Activated CD4-positive, alpha-beta T cell treated with anti-CD3 and anti-CD28 coated beads, Interleukin-2, amount 10 ng/mL, durations not matched to agents 24 days and 14 days (primary cell): ENCODE measurements around the gene MRPS34. TPM values are rescaled to one million over a fixed set of nuclear protein-coding genes. Genes with fewer than 3 reads are reported as not detected.

Source experiments
- DNase-seq: peaks from one replicate; pipeline ENCODE4 v3.0.0; 2022
- H3K27ac Mint-ChIP-seq: one replicate; pipeline ENCODE4 v1.8.0; 2022; ENCODE audit warnings: mild to moderate bottlenecking, mixed read lengths
- H3K27me3 Mint-ChIP-seq: one replicate; pipeline ENCODE4 v1.8.0; 2022; ENCODE audit warnings: mixed read lengths
- H3K36me3 Mint-ChIP-seq: one replicate; pipeline ENCODE4 v1.8.0; 2022; ENCODE audit warnings: low read depth, mild to moderate bottlenecking, mixed read lengths
- H3K4me1 Mint-ChIP-seq: one replicate; pipeline ENCODE4 v1.8.0; 2021; ENCODE audit warnings: mixed read lengths
- H3K4me3 Mint-ChIP-seq: one replicate; pipeline ENCODE4 v1.8.0; 2022; ENCODE audit warnings: mild to moderate bottlenecking, moderate library complexity, mixed read lengths
- H3K9me3 Mint-ChIP-seq: one replicate; pipeline ENCODE4 v1.8.0; 2021; ENCODE audit warnings: mixed read lengths
- intact Hi-C: fragments of 100-400 bp; cut with micrococcal nuclease; formaldehyde crosslinking; loops from one replicate; pipeline ENCODE4 v1.15.1; 2023
- total RNA-seq: library from RNA; stranded (reverse); gene quantifications from 2 replicates; pipeline ENCODE4 v1.2.3, GENCODE V29; 2022

Gene MRPS34
- 201 and 207 TPM in 2 replicates for total RNA-seq

DNA sequence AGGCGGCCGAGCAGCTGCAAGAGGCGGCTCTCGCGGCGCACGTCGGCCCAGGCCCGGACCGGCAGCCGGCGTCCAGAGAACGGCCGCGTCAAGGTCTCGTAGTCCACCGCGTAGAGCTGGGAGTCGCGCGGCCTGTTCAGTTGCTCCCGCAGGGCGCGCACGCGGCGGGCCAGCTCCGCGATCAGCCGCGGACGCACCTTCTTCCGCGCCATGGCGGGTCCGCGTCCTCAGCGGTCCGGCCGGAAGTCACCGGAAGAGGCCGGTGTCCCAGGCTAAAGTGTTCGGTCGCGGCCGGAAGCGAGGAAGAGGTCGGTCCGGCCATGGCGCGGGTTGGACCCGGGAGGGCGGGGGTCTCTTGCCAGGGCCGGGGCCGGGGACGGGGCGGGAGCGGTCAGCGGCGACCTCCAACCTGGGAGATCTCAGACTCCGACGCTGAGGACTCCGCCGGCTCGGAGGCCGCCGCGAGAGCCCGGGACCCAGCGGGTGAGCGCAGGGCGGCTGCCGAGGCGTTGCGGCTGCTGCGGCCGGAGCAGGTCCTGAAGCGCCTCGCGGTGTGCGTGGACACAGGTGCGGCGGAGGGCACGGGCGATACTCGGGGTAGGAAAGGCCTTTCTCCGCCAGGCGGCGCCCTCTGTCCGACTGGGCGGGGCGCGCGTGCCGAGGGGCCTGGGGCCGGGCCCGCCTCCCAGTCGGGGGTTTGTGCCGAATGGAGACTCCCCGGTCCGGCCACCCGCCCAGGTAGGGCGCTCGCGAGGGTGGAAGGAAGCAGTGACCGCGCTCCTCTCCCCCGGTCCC is at the start of gene MRPS34:
TSS of gene MRPS34 (minus strand) at position 227 of the 795 bp plus-strand sequence. CDS start at position 212, 15 bp downstream.
- no peaks in the 10 kb centered on the region for H3K27me3 Mint-ChIP-seq
- H3K36me3 Mint-ChIP-seq, result peaks cover 18% of the 10 kb centered on the region
- peak within 1 kb of the TSS; percentile 93 for H3K4me3 Mint-ChIP-seq

DNA sequence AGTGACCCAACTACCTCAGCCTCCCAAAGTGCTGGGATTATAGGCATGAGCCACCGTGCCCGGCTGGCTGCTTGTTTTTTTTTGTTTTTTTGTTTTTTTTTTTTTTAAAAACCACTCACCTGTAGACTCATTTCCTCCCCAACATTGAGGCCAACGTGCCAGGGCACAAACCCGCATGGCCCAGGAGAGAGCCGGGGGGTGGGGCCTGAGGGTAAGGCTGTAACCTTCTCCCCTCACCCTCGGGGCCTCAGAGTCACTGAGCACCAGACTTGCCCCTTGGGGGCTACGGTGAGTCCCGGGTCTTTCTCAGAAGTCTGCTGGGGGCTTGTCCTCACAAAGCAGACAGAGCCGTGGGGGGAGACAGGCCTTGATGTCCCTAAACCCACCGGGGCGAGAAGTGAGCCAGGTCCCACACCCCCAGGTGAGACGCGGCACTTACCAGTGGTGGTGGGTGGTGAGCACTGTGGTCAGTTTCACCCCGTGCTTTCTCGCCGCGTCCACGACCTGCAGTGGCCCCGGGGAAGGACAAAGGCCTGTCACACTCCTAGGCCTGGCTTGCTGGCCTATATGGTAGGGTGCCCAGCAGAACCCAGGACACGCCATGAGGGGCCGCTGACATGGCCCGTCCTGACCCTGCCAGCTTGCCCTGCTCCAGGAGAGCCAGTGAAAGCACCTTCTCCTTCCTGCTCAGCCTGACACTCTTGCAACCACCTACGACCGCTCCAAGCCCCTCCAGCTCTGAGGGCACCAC is 49.1 kb upstream of the MRPS34 start:
- H3K36me3 Mint-ChIP-seq, result peaks cover 3% of the 10 kb centered on the region
- peaks cover 13% of the 10 kb centered on the region for H3K4me1 Mint-ChIP-seq
- no peak overlapping the region for H3K4me3 Mint-ChIP-seq
- no peak overlapping the region for H3K27ac Mint-ChIP-seq
- DNase-seq, result no peak
- H3K27me3 Mint-ChIP-seq, result no peaks in the 10 kb centered on the region
- intact Hi-C loops, result no loop called here
- no peaks in the 10 kb centered on the region for H3K9me3 Mint-ChIP-seq

More for the DNA sequence above, at the start of gene MRPS34:
- peak; percentile 96 for DNase-seq
- intact Hi-C loops, result loop anchor here (1.0 to 5.0 kb wide), 4 partner anchors 9 to 169 kb away; partner anchors contain the start of genes CRAMP1, IFT140, MAPK8IP3 and MSRB1
- peaks cover 10% of the 10 kb centered on the region for H3K4me1 Mint-ChIP-seq
- H3K9me3 Mint-ChIP-seq, result no peaks in the 10 kb centered on the region
- H3K27ac Mint-ChIP-seq, result peak within 1 kb of the TSS; percentile 95

DNA sequence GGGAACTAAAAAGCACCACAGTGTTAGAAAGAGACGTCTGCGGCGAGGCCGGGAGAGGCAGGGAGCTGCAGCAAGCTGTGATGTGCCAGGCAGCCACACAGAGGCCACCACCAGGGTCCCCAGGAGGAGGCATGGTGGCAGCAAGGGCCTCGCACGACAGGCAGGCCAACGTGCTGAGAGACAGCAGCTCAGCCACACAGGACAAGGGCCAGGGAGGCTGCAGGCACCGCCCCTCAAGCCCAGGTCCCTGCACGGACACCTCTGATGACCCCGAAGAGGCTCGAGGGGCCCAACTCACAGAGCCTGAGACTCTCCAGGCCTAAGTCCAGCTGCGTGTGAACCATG is 48.0 kb upstream of the MRPS34 start:
- Mint-ChIP-seq H3K36me3 (peaks cover 3% of the 10 kb centered on the region), H3K4me1 (peaks cover 13% of the 10 kb centered on the region), H3K9me3 (no peaks in the 10 kb centered on the region), H3K27me3 (no peaks in the 10 kb centered on the region), H3K4me3 (no peak overlapping the region), H3K27ac (no peak overlapping the region)
- intact Hi-C loops, result no loop called here
- DNase-seq, result no peak

DNA sequence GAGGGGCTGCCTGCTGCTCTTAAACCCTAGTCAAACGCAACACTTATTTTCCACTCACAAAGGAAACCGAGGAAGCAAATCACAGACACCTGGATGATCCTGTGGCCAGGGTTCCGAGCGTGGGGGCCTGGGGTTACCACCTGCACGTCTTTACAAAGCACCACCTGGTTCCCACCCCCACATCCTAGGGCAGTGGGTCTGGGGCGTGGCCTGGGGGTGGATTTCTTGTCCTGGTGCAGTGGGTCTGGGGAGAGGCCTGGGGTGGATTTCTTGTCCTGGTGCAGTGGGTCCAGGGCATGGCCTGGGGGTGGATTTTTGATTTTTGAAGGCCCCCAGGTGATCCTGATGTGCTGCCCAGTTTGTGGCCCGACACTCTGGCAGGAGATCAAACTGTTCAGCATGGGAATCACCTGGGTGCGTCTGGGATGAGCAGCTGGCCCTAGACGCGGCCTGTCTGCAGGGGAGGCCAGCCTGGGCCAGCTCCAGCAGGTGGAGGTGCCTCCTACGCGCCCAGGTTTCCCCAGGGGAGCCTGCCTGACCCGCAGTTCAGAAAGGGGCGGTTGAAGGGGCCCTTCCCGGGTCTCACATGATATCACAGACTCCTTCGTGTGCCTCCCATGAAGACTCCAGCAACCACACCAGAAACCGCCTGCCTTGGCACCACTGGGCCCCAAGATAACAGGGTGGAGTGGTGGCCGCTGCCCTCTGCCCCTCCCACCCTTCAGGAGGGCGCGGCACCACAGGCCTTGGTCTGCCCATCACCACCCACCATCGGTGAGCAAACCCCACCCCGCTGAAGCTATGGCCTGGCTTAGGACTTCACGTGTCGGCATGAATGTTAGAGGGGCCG is 47.4 kb upstream of the MRPS34 start:
- DNase-seq, result no peak
- intact Hi-C loops, result no loop called here
- no peaks in the 10 kb centered on the region for H3K27me3 Mint-ChIP-seq
- H3K4me1 Mint-ChIP-seq, result peaks cover 7% of the 10 kb centered on the region
- H3K9me3 Mint-ChIP-seq, result no peaks in the 10 kb centered on the region
- H3K36me3 Mint-ChIP-seq, result peaks cover 7% of the 10 kb centered on the region
- H3K4me3 Mint-ChIP-seq, result no peak overlapping the region
- no peak overlapping the region for H3K27ac Mint-ChIP-seq

DNA sequence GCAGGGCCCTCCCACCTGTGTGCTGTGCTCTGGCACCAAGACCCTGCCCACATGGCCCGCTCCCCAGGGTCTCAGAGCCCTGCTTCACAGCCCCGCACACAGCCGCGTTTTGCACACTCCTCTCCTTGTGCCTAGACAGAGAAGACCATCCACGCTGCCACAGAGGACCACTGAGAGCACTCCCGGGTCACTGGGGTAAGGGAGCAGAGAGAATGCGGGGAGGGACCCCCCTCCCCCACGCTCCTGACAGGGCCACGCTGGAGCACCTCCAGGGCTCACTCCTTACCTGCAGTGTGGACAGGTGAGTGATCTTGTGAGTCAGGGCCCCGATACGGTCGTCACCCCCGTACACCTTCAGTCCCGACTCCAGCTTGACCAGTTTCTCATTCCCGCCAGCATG is 46.7 kb upstream of the MRPS34 start:
- H3K4me1 Mint-ChIP-seq, result peaks cover 5% of the 10 kb centered on the region
- no peak overlapping the region for H3K27ac Mint-ChIP-seq
- H3K36me3 Mint-ChIP-seq, result peaks cover 9% of the 10 kb centered on the region
- no peaks in the 10 kb centered on the region for H3K9me3 Mint-ChIP-seq
- no peak for DNase-seq
- no peak overlapping the region for H3K4me3 Mint-ChIP-seq
- no peaks in the 10 kb centered on the region for H3K27me3 Mint-ChIP-seq
- intact Hi-C loops, result no loop called here

DNA sequence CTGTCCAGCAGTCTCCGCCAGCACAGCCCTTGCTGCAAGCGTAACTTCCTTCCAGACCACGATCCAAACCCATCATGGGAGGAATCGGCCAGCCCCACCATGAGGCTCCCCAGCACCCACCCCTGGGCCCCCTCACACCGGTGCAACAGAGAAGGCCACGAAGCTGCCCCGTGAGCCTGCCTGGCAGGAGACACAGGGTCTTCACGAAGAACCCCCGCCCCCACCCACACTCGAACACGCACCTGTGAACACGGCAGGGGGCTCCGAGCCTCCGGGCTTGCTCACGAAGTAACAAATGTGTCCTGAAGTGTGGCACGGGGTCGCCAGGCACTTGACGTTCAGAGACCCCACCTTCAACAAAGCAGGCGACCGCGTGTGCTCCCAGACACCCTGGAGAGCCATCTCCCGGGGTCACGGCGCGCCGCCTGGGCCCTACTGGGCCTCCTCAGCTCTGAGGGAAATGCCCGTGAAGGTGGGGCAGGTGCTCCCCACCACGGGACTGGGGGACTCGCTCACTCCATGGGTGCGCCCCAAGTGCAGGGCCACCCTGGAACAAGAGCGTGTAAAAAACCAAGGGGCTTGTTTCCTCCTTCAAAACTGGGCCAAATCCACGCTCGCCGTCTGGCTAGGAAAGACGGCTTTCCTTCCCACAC is 46.1 kb upstream of the MRPS34 start:
- Mint-ChIP-seq H3K4me3 (no peak overlapping the region), H3K4me1 (peaks cover 3% of the 10 kb centered on the region), H3K27me3 (no peaks in the 10 kb centered on the region), H3K27ac (no peak overlapping the region), H3K9me3 (no peaks in the 10 kb centered on the region), H3K36me3 (peaks cover 9% of the 10 kb centered on the region)
- no peak for DNase-seq
- intact Hi-C loops, result no loop called here

DNA sequence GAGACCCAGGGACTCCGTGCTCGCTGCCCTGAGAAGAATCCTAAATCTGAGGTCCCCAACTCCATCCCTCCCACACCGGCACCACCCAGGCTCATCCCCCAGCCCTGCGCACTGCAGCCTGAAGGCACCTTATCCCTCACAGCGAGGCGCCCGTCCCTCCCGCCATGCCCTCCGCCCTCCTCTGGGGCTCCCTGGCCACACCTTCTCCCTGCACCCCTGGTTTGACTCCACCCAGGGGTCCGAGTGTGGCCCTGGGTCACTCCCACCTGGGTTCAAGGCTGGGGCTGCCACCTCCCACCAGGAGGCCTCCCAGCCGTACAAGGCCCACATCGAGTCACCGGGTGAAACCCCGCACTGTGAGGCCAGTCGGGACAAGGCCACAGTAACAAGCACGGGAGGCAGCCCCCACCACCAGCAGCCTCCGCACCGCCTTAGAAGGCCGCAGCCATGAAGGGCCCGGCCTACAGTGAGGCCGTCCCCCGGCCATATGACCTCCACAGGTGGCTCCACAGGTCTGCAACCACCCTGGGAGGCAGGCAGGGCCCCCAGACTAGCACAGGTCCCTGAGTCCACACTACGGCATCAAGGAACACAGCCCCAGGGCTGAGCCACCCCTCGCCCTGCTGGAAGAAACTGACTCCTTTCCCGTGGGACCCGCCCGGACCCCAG is 45.4 kb upstream of the MRPS34 start:
- no peak overlapping the region for H3K4me3 Mint-ChIP-seq
- H3K4me1 Mint-ChIP-seq, result no peaks in the 10 kb centered on the region
- intact Hi-C loops, result no loop called here
- H3K27ac Mint-ChIP-seq, result no peak overlapping the region
- H3K27me3 Mint-ChIP-seq, result no peaks in the 10 kb centered on the region
- no peak for DNase-seq
- H3K9me3 Mint-ChIP-seq, result no peaks in the 10 kb centered on the region
- H3K36me3 Mint-ChIP-seq, result peaks cover 11% of the 10 kb centered on the region

DNA sequence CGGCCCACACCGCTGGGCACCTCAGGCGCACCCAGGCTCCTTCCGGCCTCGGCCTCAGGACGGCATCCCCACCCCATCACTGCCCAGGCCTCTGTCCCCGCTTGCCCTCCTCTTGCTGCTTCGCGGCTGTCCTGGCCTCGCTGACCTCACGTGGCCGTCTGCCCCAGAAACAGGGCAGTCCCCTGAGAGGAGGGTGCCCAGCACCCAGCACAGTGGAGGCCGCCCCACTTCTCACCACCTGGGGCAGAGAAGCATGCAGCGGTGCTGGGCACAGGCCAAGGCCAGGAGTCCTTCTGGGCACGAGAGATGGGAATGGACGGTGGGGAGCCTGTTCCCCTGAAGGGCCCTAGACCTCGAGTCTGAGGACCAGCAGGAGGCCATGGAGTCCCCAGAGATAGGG is 44.8 kb upstream of the MRPS34 start:
- H3K27me3 Mint-ChIP-seq, result no peaks in the 10 kb centered on the region

DNA sequence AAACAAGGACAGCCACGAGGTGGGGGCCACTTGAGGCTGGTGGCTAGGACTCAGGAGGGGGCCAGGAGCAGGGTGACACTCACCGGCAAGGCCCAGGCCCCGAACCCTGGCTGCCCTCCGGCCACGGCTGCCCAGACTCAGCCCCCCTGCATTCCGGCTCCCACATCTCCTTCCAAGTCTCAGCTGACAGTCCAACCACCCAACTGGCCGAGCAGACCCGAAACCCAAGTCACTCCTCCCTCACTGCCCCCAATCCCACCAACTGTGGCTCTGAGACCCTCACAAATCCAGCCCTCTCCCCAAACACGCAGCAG is 44.3 kb upstream of the MRPS34 start:
- no peak overlapping the region for H3K4me3 Mint-ChIP-seq
- peaks cover 4% of the 10 kb centered on the region for H3K4me1 Mint-ChIP-seq
- peaks cover 11% of the 10 kb centered on the region for H3K36me3 Mint-ChIP-seq
- H3K9me3 Mint-ChIP-seq, result no peaks in the 10 kb centered on the region
- intact Hi-C loops, result no loop called here
- no peak overlapping the region for H3K27ac Mint-ChIP-seq
- H3K27me3 Mint-ChIP-seq, result no peaks in the 10 kb centered on the region
- no peak for DNase-seq

More for the DNA sequence above, 44.8 kb upstream of the MRPS34 start:
- Mint-ChIP-seq H3K9me3 (no peaks in the 10 kb centered on the region), H3K4me3 (no peak overlapping the region), H3K4me1 (peaks cover 4% of the 10 kb centered on the region), H3K27ac (no peak overlapping the region), H3K36me3 (peaks cover 11% of the 10 kb centered on the region)
- intact Hi-C loops, result no loop called here
- no peak for DNase-seq

DNA sequence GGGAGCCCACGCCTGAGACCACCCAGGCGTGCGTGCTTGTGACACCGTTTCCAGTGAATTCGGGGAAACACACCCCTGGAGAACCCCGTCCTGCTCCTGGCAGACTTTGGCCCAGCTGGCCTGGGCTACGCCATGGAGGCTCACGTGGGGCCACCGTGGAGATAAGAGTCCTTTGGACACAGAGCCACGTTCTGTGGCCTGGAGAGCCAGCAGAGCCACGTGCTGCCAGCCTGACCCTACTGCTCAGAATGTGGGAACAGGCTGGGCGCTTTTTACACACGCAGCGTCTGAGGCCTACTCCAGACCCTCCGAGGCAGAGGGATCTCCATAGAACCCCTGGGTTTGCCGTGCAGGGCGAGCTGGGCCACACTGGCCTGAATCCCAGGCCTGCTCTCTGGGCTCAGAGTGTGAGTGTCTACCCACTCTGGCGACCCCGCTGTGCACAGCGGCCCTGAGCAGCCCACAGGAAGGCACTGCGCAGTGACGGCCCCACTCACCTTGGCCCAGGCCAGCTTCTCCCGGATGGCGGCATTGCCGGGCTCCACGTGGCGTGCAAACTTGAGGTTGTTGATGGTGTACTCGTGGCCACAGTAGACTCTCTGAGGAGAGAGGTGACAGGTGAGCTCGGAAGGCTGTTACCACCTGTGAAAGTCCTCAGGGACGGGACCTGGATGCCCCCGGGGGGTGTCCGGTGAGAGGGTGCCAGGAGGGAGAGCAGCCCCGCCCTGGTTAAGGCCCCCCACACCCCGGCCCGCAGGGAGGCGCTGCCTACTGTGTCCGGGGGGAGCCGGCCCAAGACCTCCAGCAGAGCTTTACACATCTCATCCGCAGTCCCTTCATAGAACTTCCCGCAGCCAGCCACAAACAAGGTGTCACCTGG is 43.7 kb upstream of the MRPS34 start:
- no peak for DNase-seq

DNA sequence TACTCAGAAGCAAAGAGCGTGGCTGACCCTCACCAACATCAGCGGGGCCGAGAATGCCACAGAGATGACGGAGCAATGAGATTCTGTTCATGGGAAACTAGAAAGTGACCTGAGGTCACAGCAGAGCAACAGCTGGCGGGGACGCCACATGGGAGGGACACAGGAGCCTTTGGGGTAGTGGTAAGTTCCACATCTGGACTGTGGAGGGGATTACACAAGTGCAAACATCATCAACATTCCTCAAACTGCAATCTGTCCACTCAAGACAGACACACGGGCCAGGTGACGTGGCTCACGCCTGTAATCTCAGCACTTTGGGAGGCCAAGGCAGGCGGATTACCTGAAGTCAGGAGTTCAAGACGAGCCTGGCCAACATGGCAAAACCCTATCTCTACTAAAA is 42.5 kb upstream of the MRPS34 start:
- Mint-ChIP-seq H3K9me3 (no peaks in the 10 kb centered on the region), H3K27me3 (no peaks in the 10 kb centered on the region), H3K36me3 (peaks cover 11% of the 10 kb centered on the region), H3K27ac (no peak overlapping the region), H3K4me1 (peaks cover 4% of the 10 kb centered on the region), H3K4me3 (no peak overlapping the region)
- intact Hi-C loops, result no loop called here
- no peak for DNase-seq

More for the DNA sequence above, 43.7 kb upstream of the MRPS34 start:
- no peaks in the 10 kb centered on the region for H3K27me3 Mint-ChIP-seq
- H3K4me3 Mint-ChIP-seq, result no peak overlapping the region
- peaks cover 11% of the 10 kb centered on the region for H3K36me3 Mint-ChIP-seq
- no peaks in the 10 kb centered on the region for H3K9me3 Mint-ChIP-seq
- H3K27ac Mint-ChIP-seq, result no peak overlapping the region
- intact Hi-C loops, result no loop called here
- H3K4me1 Mint-ChIP-seq, result peaks cover 4% of the 10 kb centered on the region

DNA sequence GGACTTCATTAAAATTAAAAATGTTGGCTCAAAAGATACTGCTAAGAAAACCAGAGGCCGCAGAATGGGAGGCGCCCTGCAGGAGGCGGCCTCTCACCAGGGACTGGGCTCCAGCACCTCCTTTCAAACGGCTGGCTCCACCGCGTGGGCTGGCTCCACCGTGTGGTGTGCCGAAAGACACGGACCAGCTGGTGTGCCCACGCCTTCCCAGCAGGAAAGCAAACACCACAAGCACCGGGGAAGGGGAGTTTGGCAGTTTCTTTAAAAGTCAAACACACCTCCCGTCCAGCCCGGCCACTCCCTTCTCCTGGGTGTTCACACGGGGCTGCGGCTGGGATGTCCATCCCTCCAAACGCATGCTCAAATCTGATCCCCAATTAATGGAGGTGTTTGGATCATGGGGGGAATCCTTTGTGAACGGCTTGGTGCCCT is 39.8 kb upstream of the MRPS34 start:
- DNase-seq, result peak; percentile 82
- Mint-ChIP-seq H3K27me3 (no peaks in the 10 kb centered on the region), H3K4me3 (no peak overlapping the region), H3K27ac (no peak overlapping the region), H3K36me3 (peaks cover 14% of the 10 kb centered on the region), H3K9me3 (no peaks in the 10 kb centered on the region), H3K4me1 (peaks cover 4% of the 10 kb centered on the region)
- intact Hi-C loops, result loop anchor here (5.0 kb wide), 1 partner anchor 115 kb away; no protein-coding TSS in a partner anchor
